HL-60 (cell line): ENCODE measurements around the gene CHL1.

Experiments used
- DNase-seq, 2 experiments: peaks; one replicate each; pipeline ENCODE4 v3.0.0-alpha.2; 2010 to 2020; ENCODE audit warnings: low read depth in 1 of 2, low spot score in 1 of 2
- H3K27ac ChIP-seq: fragments of 250-450 bp; sonication (Bioruptor Pico); replicated peaks from 2 replicates; pipeline ENCODE4 v1.5.1; 2020; ENCODE audit warnings: mild to moderate bottlenecking, moderate library complexity
- H3K27me3 ChIP-seq: fragments of 250-450 bp; sonication (Bioruptor Pico); 2 replicates; pipeline ENCODE4 v1.5.1; 2021; ENCODE audit warnings: mild to moderate bottlenecking, moderate library complexity; ENCODE audit not compliant: insufficient read depth, poor library complexity, severe bottlenecking
- H3K4me3 ChIP-seq: replicated peaks from 2 replicates; pipeline ENCODE4 v1.5.1; 2011; ENCODE audit warnings: mild to moderate bottlenecking, control low read depth, low read length; ENCODE audit not compliant: insufficient read depth
- GABPA ChIP-seq: IDR thresholded peaks from 2 replicates; pipeline ENCODE4 v1.6.1; 2012; ENCODE audit warnings: low read depth
- POLR2AphosphoS5 ChIP-seq: IDR thresholded peaks from 2 replicates; pipeline ENCODE4 v1.6.1; 2012; ENCODE audit warnings: low read depth
- REST ChIP-seq: IDR thresholded peaks from 2 replicates; pipeline ENCODE4 v1.6.1; 2012; ENCODE audit warnings: low read depth; ENCODE audit not compliant: insufficient replicate concordance
- SPI1 ChIP-seq: IDR thresholded peaks from 2 replicates; pipeline ENCODE4 v1.6.1; 2012; ENCODE audit warnings: low read depth, mild to moderate bottlenecking, borderline replicate concordance
- TF ChIP-seq, protein P1 (sequence below): IDR thresholded peaks from one replicate; pipeline ENCODE4 v1.5.1; 2011; ENCODE audit warnings: low read length, control low read depth, inconsistent platforms; ENCODE audit not compliant: insufficient read depth

The CHL1 gene

DNA sequence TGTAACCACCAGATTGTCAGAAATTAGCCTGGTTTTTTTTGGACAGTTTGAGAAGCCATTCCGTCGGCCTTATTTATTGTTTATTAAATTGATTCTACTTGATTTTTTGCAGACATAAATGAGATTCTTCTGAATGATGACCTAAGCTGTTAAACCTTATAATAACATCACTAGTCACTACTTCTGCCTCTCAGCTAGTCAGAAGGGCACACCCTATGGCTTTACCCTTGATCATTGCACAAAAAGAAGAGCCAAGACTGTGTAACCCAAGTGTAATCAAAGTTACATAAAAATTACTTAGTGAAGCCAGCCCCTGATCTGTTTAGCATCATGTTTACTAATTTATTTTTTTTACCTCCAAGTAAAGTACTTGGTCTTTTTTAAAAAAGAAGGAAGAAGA is 64.3 kb downstream of the CHL1 start:
- no peak for DNase-seq
- Histone ChIP-seq H3K27me3 (no peaks in the 10 kb centered on the region), H3K4me3 (no peak overlapping the region), H3K27ac (no peak overlapping the region)
- TF ChIP-seq REST (no peak), SPI1 (no peak), GABPA (no peak), POLR2AphosphoS5 (no peak)
- TF ChIP-seq, protein P1, sequence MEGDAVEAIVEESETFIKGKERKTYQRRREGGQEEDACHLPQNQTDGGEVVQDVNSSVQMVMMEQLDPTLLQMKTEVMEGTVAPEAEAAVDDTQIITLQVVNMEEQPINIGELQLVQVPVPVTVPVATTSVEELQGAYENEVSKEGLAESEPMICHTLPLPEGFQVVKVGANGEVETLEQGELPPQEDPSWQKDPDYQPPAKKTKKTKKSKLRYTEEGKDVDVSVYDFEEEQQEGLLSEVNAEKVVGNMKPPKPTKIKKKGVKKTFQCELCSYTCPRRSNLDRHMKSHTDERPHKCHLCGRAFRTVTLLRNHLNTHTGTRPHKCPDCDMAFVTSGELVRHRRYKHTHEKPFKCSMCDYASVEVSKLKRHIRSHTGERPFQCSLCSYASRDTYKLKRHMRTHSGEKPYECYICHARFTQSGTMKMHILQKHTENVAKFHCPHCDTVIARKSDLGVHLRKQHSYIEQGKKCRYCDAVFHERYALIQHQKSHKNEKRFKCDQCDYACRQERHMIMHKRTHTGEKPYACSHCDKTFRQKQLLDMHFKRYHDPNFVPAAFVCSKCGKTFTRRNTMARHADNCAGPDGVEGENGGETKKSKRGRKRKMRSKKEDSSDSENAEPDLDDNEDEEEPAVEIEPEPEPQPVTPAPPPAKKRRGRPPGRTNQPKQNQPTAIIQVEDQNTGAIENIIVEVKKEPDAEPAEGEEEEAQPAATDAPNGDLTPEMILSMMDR, result no peak

GRCh38 chr3:263393-263792 is 66.8 kb downstream of the CHL1 start:
- Histone ChIP-seq H3K27ac (no peak overlapping the region), H3K27me3 (no peaks in the 10 kb centered on the region), H3K4me3 (no peak overlapping the region)
- TF ChIP-seq REST, result no peak
- no peak for TF ChIP-seq SPI1
- TF ChIP-seq POLR2AphosphoS5, result no peak
- TF ChIP-seq GABPA, result no peak
- TF ChIP-seq, protein P1, result no peak
- no peak for DNase-seq

GRCh38 chr3:264394-265156 is 68.0 kb downstream of the CHL1 start:
- Histone ChIP-seq H3K27me3 (no peaks in the 10 kb centered on the region), H3K27ac (no peak overlapping the region), H3K4me3 (no peak overlapping the region)
- TF ChIP-seq, protein P1, result no peak
- TF ChIP-seq REST (no peak), POLR2AphosphoS5 (no peak), SPI1 (no peak), GABPA (no peak)
- no peak for DNase-seq
